GM18505 (cell line): ENCODE data around the gene RELT.

ENCODE experiments used
- ATAC-seq: cut with Tn5 transposase; IDR thresholded peaks from one replicate; pipeline ENCODE4 v1.9.1; 2021; ENCODE audit not compliant: unreplicated experiment
- POLR2A ChIP-seq: IDR thresholded peaks from 4 replicates; pipeline ENCODE4 v1.6.1; 2011; ENCODE audit warnings: borderline replicate concordance; ENCODE audit not compliant: insufficient read depth, insufficient read length; ENCODE audit errors: extremely low read depth

RELT gene

DNA sequence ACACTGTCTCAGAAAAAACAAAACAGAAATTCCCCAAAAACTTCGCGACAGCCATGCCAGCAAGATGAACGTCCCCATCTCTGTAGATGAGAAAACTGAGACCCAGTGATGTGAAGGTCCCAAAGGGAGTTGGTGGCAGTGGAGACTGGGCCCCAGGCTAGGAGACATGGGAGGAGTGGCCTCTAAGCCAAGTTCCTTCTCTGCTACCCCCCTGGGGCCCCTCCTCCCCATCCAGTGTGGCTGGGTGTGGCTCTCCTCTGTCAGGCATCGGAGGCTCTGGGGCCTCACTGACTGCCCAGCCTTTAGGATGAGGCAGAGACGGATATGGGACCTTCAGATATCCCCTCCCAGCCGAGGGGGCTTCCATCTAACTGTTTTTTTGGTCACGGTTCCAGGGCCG, 9.8 kb downstream of the RELT start:
- peak; percentile 22 for TF ChIP-seq POLR2A
- no peak for ATAC-seq

DNA sequence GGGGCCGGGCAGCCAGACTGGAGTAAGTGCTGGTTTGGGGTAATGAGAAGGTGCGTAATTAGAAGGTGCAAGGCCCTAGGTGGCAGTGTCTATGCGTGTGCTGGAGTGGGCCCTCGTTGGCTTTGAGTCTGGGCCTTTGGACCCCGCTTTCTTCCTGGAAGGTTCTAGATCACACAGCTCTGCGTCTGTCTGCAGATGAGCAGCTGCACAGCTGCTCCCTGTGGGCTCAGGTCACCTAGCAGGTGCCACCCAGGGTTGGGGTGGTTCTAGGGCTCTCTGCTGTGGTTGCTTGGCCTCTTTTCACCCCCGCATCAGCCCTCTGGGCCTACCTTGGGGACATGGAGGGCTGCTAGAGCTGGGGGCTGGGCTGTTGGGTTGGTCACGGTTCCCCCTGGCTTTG, 10.3 kb downstream of the RELT start:
- TF ChIP-seq POLR2A: peak; percentile 6
- ATAC-seq: no peak

DNA sequence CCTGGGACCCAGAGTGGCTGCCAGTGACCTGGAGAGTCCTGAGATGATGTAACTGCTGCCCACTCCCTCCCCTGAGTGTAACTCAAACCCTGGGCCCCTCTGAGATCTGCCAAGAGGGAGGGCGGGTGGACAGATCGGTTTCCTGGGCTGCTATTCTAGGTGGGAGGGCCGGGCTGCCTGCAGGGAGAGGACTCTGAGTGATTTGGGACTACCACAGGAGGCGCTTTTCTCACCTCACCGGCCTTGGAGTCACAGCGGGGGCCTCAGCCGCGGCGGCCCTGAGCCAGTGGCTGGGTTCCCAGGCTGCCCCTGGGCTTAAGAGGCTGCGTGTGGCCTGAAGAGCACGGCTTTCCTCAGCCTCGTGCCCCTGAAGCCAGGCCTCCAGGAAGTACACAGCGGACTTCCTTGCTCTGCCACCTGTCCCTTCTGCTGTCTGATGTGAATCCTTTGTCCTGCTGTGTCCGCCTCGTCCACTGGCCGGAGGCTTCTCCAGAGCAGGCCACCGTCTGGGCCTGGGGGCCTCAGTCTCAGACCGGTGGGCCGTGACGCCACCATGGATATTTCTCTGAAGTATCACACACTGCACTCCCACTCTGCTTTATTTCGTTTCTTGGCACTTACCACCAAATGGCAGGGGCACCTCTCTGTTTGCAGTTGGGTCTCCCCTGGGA, 11.5 kb downstream of the RELT start:
- ATAC-seq: no peak
- TF ChIP-seq POLR2A: no peak

DNA sequence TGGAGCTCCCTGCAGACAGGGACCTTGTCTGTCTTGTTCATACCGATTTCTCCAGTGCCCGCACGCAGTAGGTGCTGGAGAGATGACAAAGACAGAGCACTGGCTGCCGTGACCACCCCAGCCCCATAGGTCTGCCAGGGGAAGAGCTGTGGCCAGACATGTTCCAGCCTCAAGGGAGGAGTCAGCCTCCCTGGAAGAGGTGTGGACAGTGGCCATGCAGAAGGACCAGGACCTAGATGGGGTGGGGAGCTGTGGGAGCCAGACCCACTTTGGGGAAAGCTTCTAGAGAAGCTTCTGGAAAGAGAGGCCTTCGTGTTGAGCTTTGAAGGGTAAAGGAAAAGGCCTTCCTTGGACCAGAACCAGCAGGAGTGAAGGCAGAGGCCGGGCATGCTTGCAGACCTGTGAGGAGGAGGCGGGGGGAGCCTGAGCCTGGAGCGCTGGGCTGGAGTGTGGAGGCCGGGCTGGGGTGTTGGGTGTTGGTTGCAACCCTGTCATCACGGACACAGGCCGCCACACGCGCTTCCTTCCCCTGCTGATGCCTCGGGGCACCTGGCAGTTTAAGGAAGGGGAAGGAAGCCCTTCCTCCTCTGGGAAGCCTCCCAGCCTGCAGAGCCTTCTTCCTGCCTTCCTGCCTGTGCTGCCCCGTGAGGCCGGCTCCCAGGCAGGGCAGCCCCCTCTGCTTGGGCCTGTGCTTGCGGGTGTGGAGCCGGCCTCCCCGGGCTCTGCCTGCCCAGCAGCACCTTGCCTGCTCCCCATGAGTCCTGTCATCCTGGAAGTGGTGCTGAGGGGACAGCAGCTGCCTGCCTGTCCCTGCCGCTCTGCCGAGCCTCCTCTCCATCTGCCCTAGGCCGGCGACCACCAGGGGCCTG, 12.3 kb downstream of the RELT start:
- no peak for TF ChIP-seq POLR2A
- ATAC-seq: no peak

DNA sequence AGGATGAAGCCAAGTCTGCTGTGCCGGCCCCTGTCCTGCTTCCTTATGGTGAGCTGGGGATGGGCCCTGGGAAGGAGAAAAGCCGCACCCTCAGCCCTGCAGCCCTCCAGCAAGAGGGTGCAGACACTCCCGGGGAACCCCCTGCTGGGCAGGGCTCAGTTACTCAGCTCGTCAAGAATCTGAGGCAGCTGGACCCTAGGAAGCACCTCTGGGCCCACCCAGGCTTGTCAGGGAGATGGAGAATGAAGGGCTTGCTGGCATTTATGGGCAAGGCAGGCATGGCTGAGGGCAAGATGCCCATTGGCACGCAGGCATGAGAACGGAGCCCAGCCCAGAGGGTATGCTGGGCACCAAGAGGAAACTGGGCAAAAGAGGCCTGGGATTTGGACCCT, 12.9 kb downstream of the RELT start:
- ATAC-seq: no peak
- TF ChIP-seq POLR2A: no peak

DNA sequence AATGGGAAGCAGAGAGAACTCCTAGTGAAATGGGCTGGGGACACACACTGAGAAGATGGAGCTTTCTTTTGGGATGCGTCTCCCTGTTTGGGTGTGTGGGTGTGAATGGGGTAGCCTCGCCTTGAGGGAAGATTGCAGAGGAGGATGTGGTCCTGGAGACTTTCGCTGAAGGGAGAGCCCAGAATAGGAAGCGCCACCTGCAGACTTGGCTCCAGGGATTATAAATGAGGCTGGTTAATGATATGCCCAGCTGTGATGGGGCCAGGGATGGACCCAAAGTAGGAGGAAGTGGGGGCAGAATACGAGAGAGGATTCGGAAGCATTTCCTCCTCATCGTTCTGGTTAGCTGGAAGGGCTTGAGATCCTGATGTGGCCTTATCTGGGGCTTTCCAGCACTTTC, 13.7 kb downstream of the RELT start:
- no peak for TF ChIP-seq POLR2A
- no peak for ATAC-seq

DNA sequence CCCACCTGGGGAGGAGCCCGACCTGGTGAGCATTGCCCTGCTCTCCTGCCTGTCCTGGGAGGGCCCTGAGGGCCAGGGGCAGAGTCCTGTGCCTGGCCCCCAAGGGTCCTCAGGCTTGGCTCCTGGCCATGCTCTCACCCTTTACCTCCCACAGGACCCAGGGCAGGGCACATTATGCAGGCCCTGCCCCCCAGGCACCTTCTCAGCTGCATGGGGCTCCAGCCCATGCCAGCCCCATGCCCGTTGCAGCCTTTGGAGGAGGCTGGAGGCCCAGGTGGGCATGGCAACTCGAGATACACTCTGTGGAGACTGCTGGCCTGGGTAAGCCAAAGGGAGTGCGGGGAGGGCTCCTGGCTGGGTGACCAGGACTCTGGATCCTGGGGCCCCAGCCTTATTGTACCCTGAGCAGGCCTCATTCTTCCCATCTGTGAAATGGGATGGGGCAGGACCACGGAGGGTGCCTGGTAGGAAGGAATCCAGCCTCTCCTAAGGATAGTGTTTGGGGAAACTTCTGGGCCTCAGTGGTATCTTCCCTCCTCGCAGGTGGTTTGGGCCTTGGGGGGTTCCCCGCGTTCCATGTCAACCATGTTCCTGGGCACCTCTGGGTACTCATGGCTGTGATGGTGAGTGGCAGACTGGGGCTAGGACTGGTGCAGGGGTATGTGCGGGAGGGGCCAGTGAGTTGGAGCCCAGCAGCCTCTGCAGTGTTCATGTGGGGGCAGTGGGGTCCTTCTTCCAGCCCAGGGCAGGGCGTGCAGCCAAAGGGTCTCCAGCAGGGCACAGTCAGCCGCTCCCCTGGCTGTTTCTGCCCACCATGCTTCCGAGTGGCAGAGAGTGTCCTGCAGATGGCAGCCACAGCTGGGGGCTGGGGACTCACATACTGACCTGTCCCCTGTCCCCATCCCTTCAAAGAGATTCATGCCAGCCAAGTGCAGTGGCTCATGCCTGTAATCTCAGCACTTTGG, 14.7 kb downstream of the RELT start:
- ATAC-seq: no peak

DNA sequence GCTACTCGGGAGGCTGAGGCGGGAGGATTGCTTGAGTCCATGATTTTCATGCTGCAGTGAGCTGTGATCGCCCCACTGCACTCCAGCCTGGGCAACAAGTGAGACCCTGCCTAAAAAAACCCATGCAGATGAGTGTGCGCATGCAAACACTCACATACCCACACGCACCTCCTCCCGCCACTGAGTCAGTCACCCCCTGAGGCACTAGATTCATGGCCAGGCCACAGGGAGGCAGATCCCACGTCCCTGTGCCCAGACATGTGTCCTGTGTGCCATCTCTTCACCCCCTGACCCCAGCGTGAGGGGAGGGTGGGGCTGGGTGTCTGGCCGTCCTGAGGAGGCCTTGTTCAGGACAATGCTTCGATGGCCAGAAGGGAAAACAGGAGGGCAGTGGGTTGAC, 15.5 kb downstream of the RELT start:
- ATAC-seq: no peak

More for the DNA sequence above, 14.7 kb downstream of the RELT start:
- no peak for TF ChIP-seq POLR2A

DNA sequence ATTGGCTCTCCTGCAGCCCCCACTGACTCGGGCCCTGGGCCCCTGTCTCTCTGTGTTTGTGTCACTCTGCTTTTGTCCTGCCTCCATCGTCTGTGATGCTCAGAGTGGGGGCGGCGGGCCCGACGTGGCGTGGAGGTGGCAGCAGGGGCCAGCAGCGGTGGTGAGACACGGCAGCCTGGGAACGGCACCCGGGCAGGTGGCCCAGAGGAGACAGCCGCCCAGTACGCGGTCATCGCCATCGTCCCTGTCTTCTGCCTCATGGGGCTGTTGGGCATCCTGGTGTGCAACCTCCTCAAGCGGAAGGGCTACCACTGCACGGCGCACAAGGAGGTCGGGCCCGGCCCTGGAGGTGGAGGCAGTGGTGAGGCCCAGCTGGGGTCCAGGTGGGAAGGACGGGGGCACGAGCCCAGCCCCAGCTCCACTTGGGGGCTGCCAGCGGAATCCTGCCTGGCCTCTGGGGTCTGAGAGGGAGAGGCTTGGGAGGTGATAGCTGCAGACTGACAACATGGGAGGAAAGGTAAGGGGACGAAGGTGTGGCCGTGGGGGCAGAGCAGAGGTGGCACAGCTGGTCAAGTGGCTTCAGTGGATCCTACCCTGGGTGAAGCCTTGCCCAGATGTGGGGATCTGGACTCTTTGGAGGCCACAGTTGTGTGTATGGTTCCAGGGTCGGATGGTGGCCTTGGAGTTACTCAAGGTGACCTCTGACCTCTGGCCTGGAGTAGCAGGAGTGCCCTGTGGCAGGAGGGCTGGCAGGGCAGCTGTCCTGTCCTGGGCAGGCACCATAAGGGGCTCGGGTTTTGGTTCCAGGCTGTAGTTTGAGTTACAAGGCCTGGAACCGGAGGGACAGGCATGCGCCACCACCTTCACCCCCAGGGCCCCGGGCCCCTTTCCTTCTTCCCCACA, 16.2 kb downstream of the RELT start:
- no peak for ATAC-seq
- no peak for TF ChIP-seq POLR2A

More for the DNA sequence above, 15.5 kb downstream of the RELT start:
- TF ChIP-seq POLR2A: no peak

DNA sequence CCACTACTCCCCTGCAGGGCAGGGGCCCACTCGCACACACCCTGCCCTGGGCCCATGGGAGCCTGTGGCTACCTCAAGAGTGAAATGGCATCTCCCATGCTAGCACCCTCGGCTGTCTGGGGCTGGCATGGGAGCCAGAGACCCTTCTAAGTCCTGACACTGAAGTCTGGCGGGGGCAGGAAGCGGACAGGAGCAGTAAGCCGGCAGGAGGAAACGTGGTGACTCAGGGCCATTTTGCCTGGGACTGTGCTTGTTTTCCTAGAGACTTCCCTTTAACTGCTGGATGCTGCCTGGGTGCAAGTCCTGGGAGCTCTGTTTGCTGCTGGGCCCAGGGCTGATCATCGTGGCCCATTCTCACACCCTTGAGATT, 16.8 kb downstream of the RELT start:
- no peak for ATAC-seq
- no peak for TF ChIP-seq POLR2A

DNA sequence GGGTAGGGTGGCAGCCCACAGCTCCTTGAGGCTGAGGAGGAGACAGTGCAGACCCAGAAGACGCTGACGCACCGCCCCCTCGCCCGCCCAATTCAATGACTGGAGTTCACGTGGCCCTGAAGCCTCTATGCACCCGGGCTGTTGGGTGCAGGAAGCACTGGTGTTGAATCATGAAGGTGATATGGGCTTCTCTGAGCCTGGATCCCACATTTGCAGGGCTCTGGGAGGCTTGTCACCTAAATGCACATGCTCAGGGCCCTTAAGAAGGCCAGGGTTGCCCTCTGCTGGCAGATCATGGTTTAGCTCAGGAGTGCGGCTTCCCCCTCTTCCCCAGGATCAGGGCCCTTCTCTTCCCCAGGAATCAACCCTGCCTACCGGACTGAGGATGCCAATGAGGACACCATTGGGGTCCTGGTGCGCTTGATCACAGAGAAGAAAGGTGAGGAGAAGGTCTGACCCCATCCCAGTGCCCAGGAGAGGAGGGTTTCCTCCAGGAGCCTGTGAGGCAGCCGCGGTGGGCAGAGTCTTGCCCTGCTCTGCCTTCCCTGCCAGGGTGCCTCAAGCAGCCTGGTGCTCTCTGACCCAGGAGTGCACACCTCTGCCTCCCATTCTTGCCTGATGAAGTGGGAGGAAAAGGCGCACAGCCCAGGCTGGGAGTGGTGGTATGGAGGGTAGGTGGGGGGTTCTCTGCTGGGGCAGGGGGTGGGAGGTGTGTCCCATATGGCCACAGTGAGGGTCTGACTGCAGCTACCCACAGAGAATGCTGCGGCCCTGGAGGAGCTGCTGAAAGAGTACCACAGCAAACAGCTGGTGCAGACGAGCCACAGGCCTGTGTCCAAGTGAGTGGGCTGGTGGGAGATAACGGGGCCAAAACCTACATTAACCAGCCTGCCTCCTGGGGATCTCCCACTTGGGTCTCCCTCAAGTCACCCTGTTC, 17.5 kb downstream of the RELT start:
- TF ChIP-seq POLR2A: no peak
- no peak for ATAC-seq
